HEK293 (cell line): ENCODE results near the gene PITPNC1.

Experiments used
- CTCF ChIA-PET: fragments of 350-600 bp; formaldehyde crosslinking; extraction: SDS; loops from one replicate; lab custom pipeline; 2021; ENCODE audit warnings: antibody characterized with exemption; lab: Yijun Ruan, JAX
- POLR2A ChIA-PET: fragments of 300-600 bp; formaldehyde crosslinking; extraction: SDS; loops from one replicate; lab custom pipeline; 2020; ENCODE audit warnings: antibody characterized with exemption, inconsistent platforms; lab: Yijun Ruan, JAX
- H3K27ac ChIP-seq: fragments of 200-500 bp; sonication (Bioruptor generic); 2 replicates; pipeline ENCODE4 v1.5.1; 2014; ENCODE audit warnings: low read depth, low read length, control low read depth, inconsistent platforms; ENCODE audit errors: extremely low read depth
- H3K36me3 ChIP-seq, 2 experiments: fragments of 200-500 bp in 1 of 2; sonication (Bioruptor generic) in 1 of 2; 1 replicate in 1 of 2; 2 replicates in 1 of 2; pipeline ENCODE4 v1.5.1; 2014 to 2017; ENCODE audit warnings: inconsistent platforms in 2 of 2, low read length in 2 of 2; ENCODE audit not compliant: control insufficient read depth in 2 of 2, insufficient read depth in 1 of 2
- H3K4me1 ChIP-seq: fragments of 200-500 bp; sonication (Bioruptor generic); 2 replicates; pipeline ENCODE4 v1.5.1; 2014; ENCODE audit warnings: mild to moderate bottlenecking, low read length, inconsistent platforms; ENCODE audit not compliant: control insufficient read depth, insufficient read depth
- H3K4me3 ChIP-seq: 2 replicates; pipeline ENCODE4 v1.5.1; 2011; ENCODE audit warnings: low read depth, mild to moderate bottlenecking, control low read depth, low read length, moderate library complexity
- H3K9me3 ChIP-seq: fragments of 200-500 bp; sonication (Bioruptor generic); 2 replicates; pipeline ENCODE4 v1.5.1; 2014; ENCODE audit warnings: low read depth, low read length, inconsistent platforms; ENCODE audit not compliant: control insufficient read depth, insufficient read depth
- BCL11B ChIP-seq: fragments of 450-650 bp; formaldehyde crosslinking; IDR thresholded peaks from 2 replicates; pipeline ENCODE4 v1.5.1; 2016; ENCODE audit warnings: low read depth, missing biosample characterization, missing genetic modification characterization
- EGR2 ChIP-seq: fragments of 450-650 bp; formaldehyde crosslinking; IDR thresholded peaks from 2 replicates; pipeline ENCODE4 v1.5.1; 2016; ENCODE audit warnings: low read depth, missing biosample characterization, missing genetic modification characterization
- IKZF3 ChIP-seq: fragments of 450-650 bp; IDR thresholded peaks from 2 replicates; pipeline ENCODE4 v1.5.0; 2018; ENCODE audit warnings: missing biosample characterization, mild to moderate bottlenecking, missing genetic modification characterization, moderate library complexity
- KLF16 ChIP-seq: fragments of 450-650 bp; formaldehyde crosslinking; IDR thresholded peaks from 2 replicates; pipeline ENCODE4 v1.5.1; 2017; ENCODE audit warnings: missing biosample characterization, missing genetic modification characterization
- OSR2 ChIP-seq: fragments of 450-650 bp; formaldehyde crosslinking; IDR thresholded peaks from 2 replicates; pipeline ENCODE4 v1.5.1; 2016; ENCODE audit warnings: missing biosample characterization, missing genetic modification characterization
- PRDM2 ChIP-seq: fragments of 450-650 bp; formaldehyde crosslinking; IDR thresholded peaks from 2 replicates; pipeline ENCODE4 v1.5.1; 2016; ENCODE audit warnings: missing biosample characterization, missing genetic modification characterization, borderline replicate concordance
- SP2 ChIP-seq: fragments of 450-650 bp; formaldehyde crosslinking; IDR thresholded peaks from 2 replicates; pipeline ENCODE4 v1.5.1; 2016; ENCODE audit warnings: missing biosample characterization, missing genetic modification characterization
- YY2 ChIP-seq: fragments of 450-650 bp; formaldehyde crosslinking; IDR thresholded peaks from 2 replicates; pipeline ENCODE4 v1.5.1; 2016; ENCODE audit warnings: missing biosample characterization, missing genetic modification characterization
- ZBTB44 ChIP-seq: fragments of 450-650 bp; IDR thresholded peaks from 2 replicates; pipeline ENCODE4 v1.5.1; 2018; ENCODE audit warnings: missing biosample characterization, mild to moderate bottlenecking, missing genetic modification characterization
- ZBTB48 ChIP-seq: fragments of 450-650 bp; formaldehyde crosslinking; IDR thresholded peaks from 2 replicates; pipeline ENCODE4 v1.5.1; 2016; ENCODE audit warnings: missing biosample characterization, missing genetic modification characterization
- ZNF155 ChIP-seq: fragments of 450-650 bp; formaldehyde crosslinking; IDR thresholded peaks from 2 replicates; pipeline ENCODE4 v1.5.1; 2016; ENCODE audit warnings: missing biosample characterization, missing genetic modification characterization
- ZNF211 ChIP-seq: fragments of 450-650 bp; formaldehyde crosslinking; IDR thresholded peaks from 2 replicates; pipeline ENCODE4 v1.5.1; 2016; ENCODE audit warnings: low read depth, missing biosample characterization, missing genetic modification characterization
- ZNF214 ChIP-seq: fragments of 450-650 bp; formaldehyde crosslinking; IDR thresholded peaks from 2 replicates; pipeline ENCODE4 v1.5.1; 2017; ENCODE audit warnings: missing biosample characterization, mild to moderate bottlenecking, missing genetic modification characterization, borderline replicate concordance
- ZNF266 ChIP-seq: fragments of 450-650 bp; formaldehyde crosslinking; IDR thresholded peaks from 2 replicates; pipeline ENCODE4 v1.5.1; 2016; ENCODE audit warnings: missing biosample characterization, missing genetic modification characterization, low read depth
- ZNF391 ChIP-seq: fragments of 450-650 bp; formaldehyde crosslinking; IDR thresholded peaks from 2 replicates; pipeline ENCODE4 v1.5.1; 2016; ENCODE audit warnings: low read depth, missing biosample characterization, missing genetic modification characterization, borderline replicate concordance
- ZNF404 ChIP-seq: fragments of 450-650 bp; formaldehyde crosslinking; IDR thresholded peaks from 2 replicates; pipeline ENCODE4 v1.5.1; 2017; ENCODE audit warnings: missing biosample characterization, missing genetic modification characterization
- ZNF529 ChIP-seq: fragments of 450-650 bp; formaldehyde crosslinking; IDR thresholded peaks from 2 replicates; pipeline ENCODE4 v1.5.1; 2017; ENCODE audit warnings: missing genetic modification characterization, missing biosample characterization; ENCODE audit not compliant: insufficient replicate concordance
- ZNF555 ChIP-seq: fragments of 450-650 bp; formaldehyde crosslinking; conservative IDR thresholded peaks from 2 replicates; pipeline ENCODE4 v1.5.1; 2017; ENCODE audit warnings: missing biosample characterization, mild to moderate bottlenecking, missing genetic modification characterization, inconsistent platforms
- ZNF558 ChIP-seq: fragments of 450-650 bp; formaldehyde crosslinking; IDR thresholded peaks from 2 replicates; pipeline ENCODE4 v1.5.1; 2016; ENCODE audit warnings: missing biosample characterization, missing genetic modification characterization
- ZNF580 ChIP-seq: fragments of 450-650 bp; formaldehyde crosslinking; IDR thresholded peaks from 2 replicates; pipeline ENCODE4 v1.5.1; 2016; ENCODE audit warnings: missing biosample characterization, missing genetic modification characterization
- ZNF600 ChIP-seq: fragments of 450-650 bp; formaldehyde crosslinking; IDR thresholded peaks from 2 replicates; pipeline ENCODE4 v1.5.1; 2016; ENCODE audit warnings: missing biosample characterization, missing genetic modification characterization
- ZNF768 ChIP-seq: fragments of 450-650 bp; formaldehyde crosslinking; IDR thresholded peaks from 2 replicates; pipeline ENCODE4 v1.5.1; 2018; ENCODE audit warnings: missing biosample characterization, mild to moderate bottlenecking, missing genetic modification characterization
- ZSCAN30 ChIP-seq: fragments of 450-650 bp; IDR thresholded peaks from 2 replicates; pipeline ENCODE4 v1.5.1; 2018; ENCODE audit warnings: missing biosample characterization, mild to moderate bottlenecking, missing genetic modification characterization, moderate library complexity
- TF ChIP-seq, protein P1 (sequence below): fragments of 450-650 bp; formaldehyde crosslinking; conservative IDR thresholded peaks from 2 replicates; pipeline ENCODE4 v1.5.1; 2016; ENCODE audit warnings: low read depth, missing biosample characterization, missing genetic modification characterization

PITPNC1 gene

GRCh38 chr17:67438667-67439066 lies 61.6 kb downstream of the PITPNC1 start:
- ChIA-PET POLR2A (no interaction called here), CTCF (interaction anchor here (1.3 kb wide), 1 partner anchor 51 kb away, joined by 5 read pairs; no protein-coding TSS in a partner anchor)
- Histone ChIP-seq H3K9me3 (no peaks in the 10 kb centered on the region), H3K4me1 (0 out of 2 replicates have a peak, but pooled peaks cover 2% of the 10 kb centered on the region), H3K27ac (no peak overlapping the region), H3K36me3 (no peaks in the 10 kb centered on the region), H3K4me3 (no peak overlapping the region)
- no peak for TF ChIP-seq BCL11B
- no peak for TF ChIP-seq SP2 (tag by site-specific recombination)
- no peak for TF ChIP-seq IKZF3 (tag by site-specific recombination)
- TF ChIP-seq ZBTB48: no peak
- no peak for TF ChIP-seq ZNF211 (tag by site-specific recombination)
- TF ChIP-seq ZNF580 (tag by site-specific recombination): no peak
- no peak for TF ChIP-seq ZBTB44 (tag by site-specific recombination)
- no peak for TF ChIP-seq ZNF529 (tag by site-specific recombination)
- no peak for TF ChIP-seq ZNF768 (tag by site-specific recombination)
- TF ChIP-seq ZNF391: no peak
- no peak for TF ChIP-seq ZNF558 (tag by site-specific recombination)
- TF ChIP-seq, protein P1, sequence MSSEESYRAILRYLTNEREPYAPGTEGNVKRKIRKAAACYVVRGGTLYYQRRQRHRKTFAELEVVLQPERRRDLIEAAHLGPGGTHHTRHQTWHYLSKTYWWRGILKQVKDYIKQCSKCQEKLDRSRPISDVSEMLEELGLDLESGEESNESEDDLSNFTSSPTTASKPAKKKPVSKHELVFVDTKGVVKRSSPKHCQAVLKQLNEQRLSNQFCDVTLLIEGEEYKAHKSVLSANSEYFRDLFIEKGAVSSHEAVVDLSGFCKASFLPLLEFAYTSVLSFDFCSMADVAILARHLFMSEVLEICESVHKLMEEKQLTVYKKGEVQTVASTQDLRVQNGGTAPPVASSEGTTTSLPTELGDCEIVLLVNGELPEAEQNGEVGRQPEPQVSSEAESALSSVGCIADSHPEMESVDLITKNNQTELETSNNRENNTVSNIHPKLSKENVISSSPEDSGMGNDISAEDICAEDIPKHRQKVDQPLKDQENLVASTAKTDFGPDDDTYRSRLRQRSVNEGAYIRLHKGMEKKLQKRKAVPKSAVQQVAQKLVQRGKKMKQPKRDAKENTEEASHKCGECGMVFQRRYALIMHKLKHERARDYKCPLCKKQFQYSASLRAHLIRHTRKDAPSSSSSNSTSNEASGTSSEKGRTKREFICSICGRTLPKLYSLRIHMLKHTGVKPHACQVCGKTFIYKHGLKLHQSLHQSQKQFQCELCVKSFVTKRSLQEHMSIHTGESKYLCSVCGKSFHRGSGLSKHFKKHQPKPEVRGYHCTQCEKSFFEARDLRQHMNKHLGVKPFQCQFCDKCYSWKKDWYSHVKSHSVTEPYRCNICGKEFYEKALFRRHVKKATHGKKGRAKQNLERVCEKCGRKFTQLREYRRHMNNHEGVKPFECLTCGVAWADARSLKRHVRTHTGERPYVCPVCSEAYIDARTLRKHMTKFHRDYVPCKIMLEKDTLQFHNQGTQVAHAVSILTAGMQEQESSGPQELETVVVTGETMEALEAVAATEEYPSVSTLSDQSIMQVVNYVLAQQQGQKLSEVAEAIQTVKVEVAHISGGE (tag by site-specific recombination): no peak
- TF ChIP-seq EGR2 (tag by site-specific recombination): no peak
- no peak for TF ChIP-seq ZNF214 (tag by site-specific recombination)
- TF ChIP-seq ZSCAN30 (tag by site-specific recombination): no peak
- TF ChIP-seq ZNF600 (tag by site-specific recombination): no peak
- TF ChIP-seq ZNF555 (tag by site-specific recombination): no peak

DNA sequence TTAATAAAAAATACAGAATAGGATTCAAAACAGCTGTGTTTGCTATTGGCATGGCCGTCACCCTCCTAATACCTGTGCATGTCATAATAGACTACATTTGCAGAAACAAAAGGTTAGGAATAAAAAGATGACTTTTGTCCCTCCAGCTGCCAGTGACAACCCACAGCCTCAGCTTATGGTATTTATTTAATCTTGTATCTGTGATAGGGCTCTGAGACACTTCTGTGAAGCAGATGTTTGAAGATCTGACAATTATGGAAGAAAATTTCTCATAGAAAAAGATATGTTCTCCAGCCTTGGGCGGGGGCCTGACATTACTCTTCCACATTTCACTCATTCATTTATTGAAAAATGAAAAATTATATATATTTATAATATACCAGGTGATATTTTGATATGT lies 62.2 kb downstream of the PITPNC1 start:
- ChIA-PET CTCF (interaction anchor here (1.3 kb wide), 1 partner anchor 51 kb away, joined by 5 read pairs; no protein-coding TSS in a partner anchor), POLR2A (no interaction called here)
- no peaks in the 10 kb centered on the region for H3K9me3 ChIP-seq
- no peak overlapping the region for H3K27ac ChIP-seq
- no peaks in the 10 kb centered on the region for H3K36me3 ChIP-seq
- H3K4me3 ChIP-seq: no peak overlapping the region
- H3K4me1 ChIP-seq: 0 out of 2 replicates have a peak, but pooled peaks cover 2% of the 10 kb centered on the region
- TF ChIP-seq ZNF266 (tag by site-specific recombination) (no peak), PRDM2 (tag by site-specific recombination) (no peak), OSR2 (tag by site-specific recombination) (no peak), KLF16 (tag by site-specific recombination) (no peak), ZNF404 (no peak), YY2 (tag by site-specific recombination) (no peak), ZNF155 (no peak)
